Chondrocyte (in vitro differentiated cells): ENCODE results near the gene NR2F6. TPM values are rescaled to one million over a fixed set of nuclear protein-coding genes. Genes with fewer than 3 reads are reported as not detected.
A peak's percentile ranks its signal among the peaks of the same experiment; 100 is the strongest.

Experiments
- DNase-seq: peaks from one replicate; pipeline ENCODE4 v3.0.0; 2021; ENCODE audit warnings: mixed read lengths, low spot score
- H3K27ac Mint-ChIP-seq: one replicate; pipeline ENCODE4 v1.8.0; 2021; ENCODE audit warnings: mild to moderate bottlenecking, moderate library complexity, mixed read lengths; ENCODE audit not compliant: unreplicated experiment
- H3K27me3 Mint-ChIP-seq: 2 replicates; pipeline ENCODE4 v1.8.0; 2021; ENCODE audit warnings: low read depth, mixed read lengths
- H3K36me3 Mint-ChIP-seq: 2 replicates; pipeline ENCODE4 v1.8.0; 2021; ENCODE audit warnings: low read depth, mixed read lengths
- H3K4me1 Mint-ChIP-seq: 2 replicates; pipeline ENCODE4 v1.8.0; 2021; ENCODE audit warnings: low read depth, mild to moderate bottlenecking, mixed read lengths
- H3K4me3 Mint-ChIP-seq: one replicate; pipeline ENCODE4 v1.8.0; 2021; ENCODE audit warnings: mild to moderate bottlenecking, moderate library complexity, mixed read lengths; ENCODE audit not compliant: unreplicated experiment
- H3K9me3 Mint-ChIP-seq: 2 replicates; pipeline ENCODE4 v1.8.0; 2021; ENCODE audit warnings: low read depth, mixed read lengths
- CTCF ChIP-seq: fragments of 200-600 bp; sonication (generic); IDR thresholded peaks from 2 replicates; pipeline ENCODE4 v1.5.0; 2021; ENCODE audit warnings: antibody characterized with exemption, mild to moderate bottlenecking, moderate library complexity
- total RNA-seq: library from RNA; stranded (reverse); gene quantifications from 3 replicates; pipeline ENCODE4 v1.2.1, GENCODE V29; 2021

Gene NR2F6
- total RNA-seq, 1 donor from 2014 or later: 45.0 TPM

DNA sequence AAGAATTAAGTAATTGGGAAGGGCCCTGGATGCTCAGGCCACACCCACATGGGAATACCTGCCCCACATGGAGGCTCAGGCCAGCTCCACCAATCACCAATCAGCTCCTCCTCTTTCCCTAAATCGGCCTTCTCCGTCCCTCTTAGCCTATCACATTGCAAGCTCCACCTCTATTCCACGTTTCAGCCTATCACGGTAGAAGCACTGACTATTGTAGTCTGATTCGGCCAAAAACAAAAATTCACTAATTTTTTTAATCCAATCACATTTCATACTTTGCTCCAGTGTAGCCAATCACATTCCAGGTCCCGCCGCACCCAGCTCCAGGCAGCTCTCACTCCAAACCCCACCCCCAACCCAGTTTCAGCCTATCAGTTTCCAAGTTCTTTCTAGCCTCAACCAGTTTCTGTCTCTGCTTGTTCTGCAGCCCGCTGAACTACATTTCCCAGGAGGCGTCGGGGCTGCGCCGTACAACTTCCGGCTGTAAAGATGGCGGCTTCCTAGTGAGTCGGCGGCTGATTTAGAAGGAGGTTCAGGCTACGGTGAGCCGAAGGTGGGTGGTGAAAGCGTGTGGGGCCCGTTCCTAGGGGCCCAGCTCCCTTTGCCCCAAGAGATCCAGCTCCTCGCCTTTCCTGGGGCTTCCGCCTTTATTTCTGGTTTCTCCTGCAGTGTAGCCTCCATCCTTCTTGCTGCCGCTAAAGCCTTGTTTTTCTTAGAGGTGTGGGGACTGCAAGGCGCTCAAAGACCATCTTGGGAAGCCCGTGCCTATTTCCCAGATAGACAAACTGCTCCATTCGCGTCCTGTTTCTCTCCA, 21.5 kb upstream of the NR2F6 start, which contains the start of gene BABAM1:
TSS of gene BABAM1 (plus strand) at position 469 of the 814 bp plus-strand sequence. CDS start 1,364 bp downstream, outside the sequence.
- Mint-ChIP-seq H3K27me3 (no peaks in the 10 kb centered on the region), H3K4me3 (peak within 1 kb of the TSS; percentile 85), H3K36me3 (peaks cover 6% of the 10 kb centered on the region), H3K9me3 (peaks cover 4% of the 10 kb centered on the region), H3K4me1 (peaks cover 16% of the 10 kb centered on the region), H3K27ac (peak within 1 kb of the TSS; percentile 97)
- no peak for DNase-seq
- no peak for TF ChIP-seq CTCF

DNA sequence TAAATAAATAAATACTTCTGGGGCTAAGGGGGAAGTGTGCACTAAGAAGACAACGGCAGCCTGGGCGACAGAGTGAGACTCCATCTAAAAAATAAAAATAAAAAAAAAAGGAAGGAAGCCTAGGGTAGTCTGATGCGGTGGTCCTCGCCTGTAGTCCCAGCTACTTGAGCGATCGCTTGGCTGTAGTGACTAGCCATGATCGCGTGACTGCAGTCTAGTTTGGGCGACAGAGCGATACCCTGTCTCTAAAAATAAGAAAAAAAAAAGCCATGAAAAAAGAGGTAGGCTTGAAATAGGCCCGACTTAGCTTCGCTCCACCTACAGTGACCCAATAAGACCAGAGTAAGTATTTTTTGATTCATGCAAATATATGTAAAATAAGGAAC, 20.9 kb upstream of the NR2F6 start:
- no peak overlapping the region for H3K4me3 Mint-ChIP-seq
- H3K4me1 Mint-ChIP-seq: peaks cover 16% of the 10 kb centered on the region
- DNase-seq: no peak
- peaks cover 6% of the 10 kb centered on the region for H3K36me3 Mint-ChIP-seq
- H3K27ac Mint-ChIP-seq: peak overlapping the region; percentile 97
- no peak for TF ChIP-seq CTCF
- no peaks in the 10 kb centered on the region for H3K27me3 Mint-ChIP-seq
- peaks cover 4% of the 10 kb centered on the region for H3K9me3 Mint-ChIP-seq

- peaks cover 2% of the 10 kb centered on the region for H3K36me3 Mint-ChIP-seq
- no peak for DNase-seq
- H3K4me3 Mint-ChIP-seq: no peak overlapping the region
- H3K9me3 Mint-ChIP-seq: peaks cover 4% of the 10 kb centered on the region
- no peak for TF ChIP-seq CTCF
- no peaks in the 10 kb centered on the region for H3K27me3 Mint-ChIP-seq
- no peak overlapping the region for H3K27ac Mint-ChIP-seq
- H3K4me1 Mint-ChIP-seq: peaks cover 16% of the 10 kb centered on the region
Measured at GRCh38 chr19:17266026-17266425, 20.3 kb upstream of the NR2F6 start.

- Mint-ChIP-seq H3K36me3 (no peaks in the 10 kb centered on the region), H3K27me3 (peaks cover 2% of the 10 kb centered on the region), H3K4me1 (peaks cover 19% of the 10 kb centered on the region), H3K4me3 (no peak within 1 kb of the TSS), H3K9me3 (peaks cover 4% of the 10 kb centered on the region), H3K27ac (no peak within 1 kb of the TSS)
- no peak for DNase-seq
- TF ChIP-seq CTCF: no peak
Measured at GRCh38 chr19:17264641-17264979, 18.9 kb upstream of the NR2F6 start, which contains the start of gene USHBP1. TSS of gene USHBP1 (minus strand) at chr19:17264745. CDS start at chr19:17264299, 446 bp downstream.

DNA sequence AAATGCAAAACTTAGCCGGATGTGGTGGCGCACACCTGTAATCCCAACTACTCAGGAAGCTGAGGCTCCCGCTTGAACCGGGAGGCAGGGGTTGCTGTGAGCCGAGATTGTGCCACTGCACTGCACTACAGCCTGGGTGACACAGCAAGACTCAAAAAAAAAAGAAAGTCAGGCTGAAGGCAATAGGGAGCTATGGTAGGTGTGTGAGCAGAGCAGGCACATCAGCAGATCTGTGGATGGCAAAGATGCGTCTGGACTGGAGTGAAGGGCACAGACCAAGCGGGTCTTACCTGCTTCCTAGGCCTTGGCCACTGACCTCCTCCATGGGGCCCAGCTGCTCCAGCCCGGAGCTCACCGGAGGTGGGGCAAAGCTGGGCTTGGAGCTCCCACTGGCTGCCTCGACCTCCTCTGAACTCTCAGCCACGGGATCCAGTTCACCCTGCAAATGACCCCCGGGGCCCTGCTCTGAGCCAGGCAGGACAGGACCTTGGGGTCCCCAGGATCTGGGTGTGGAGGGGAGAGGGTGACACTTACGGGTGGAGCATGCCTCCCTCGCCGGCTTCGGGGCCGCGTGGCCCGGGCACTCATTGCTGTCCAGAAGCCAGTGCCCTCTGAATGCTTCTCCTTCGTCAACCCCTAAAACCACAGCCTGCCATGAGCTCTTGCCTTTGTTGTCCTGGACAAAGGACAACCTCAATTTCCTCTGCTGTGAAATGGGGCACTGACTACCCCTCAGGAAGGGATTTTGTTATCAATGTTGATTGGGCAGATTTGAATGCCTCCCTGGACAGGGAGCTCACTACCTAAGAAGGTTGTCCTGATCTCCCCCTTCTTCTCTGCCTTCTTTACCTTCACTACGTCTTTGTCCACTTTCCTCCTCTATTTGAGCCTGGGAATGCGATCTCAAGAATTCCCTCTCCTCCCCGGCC, 18.3 kb upstream of the NR2F6 start:
- DNase-seq: no peak
- H3K4me3 Mint-ChIP-seq: no peak overlapping the region

More for the DNA sequence above, 18.3 kb upstream of the NR2F6 start:
- H3K9me3 Mint-ChIP-seq: peaks cover 4% of the 10 kb centered on the region
- H3K4me1 Mint-ChIP-seq: peaks cover 19% of the 10 kb centered on the region
- TF ChIP-seq CTCF: no peak
- H3K36me3 Mint-ChIP-seq: no peaks in the 10 kb centered on the region
- peaks cover 2% of the 10 kb centered on the region for H3K27me3 Mint-ChIP-seq
- H3K27ac Mint-ChIP-seq: no peak overlapping the region
